MCF 10A (cell line): ENCODE measurements around the gene TMEM184B. TPM values are rescaled to one million over a fixed set of nuclear protein-coding genes. Genes with fewer than 3 reads are reported as not detected.
A peak's percentile ranks its signal among the peaks of the same experiment; 100 is the strongest.

Experiments
- BruUV-seq: library from RNA; stranded (reverse); fragments of 400-500 nt; replicated peaks from 2 replicates; lab custom pipeline; 2021; lab: Mats Ljungman, UMichigan
- CTCF ChIA-PET: fragments of 300-600 bp; sonication (Branson Sonifier 250); formaldehyde crosslinking; extraction: SDS; loops from one replicate; lab custom pipeline; 2021; ENCODE audit warnings: antibody characterized with exemption, inconsistent platforms; lab: Yijun Ruan, JAX
- POLR2A ChIA-PET: fragments of 300-600, 350-650 bp; sonication (Branson Sonifier 250); formaldehyde crosslinking; extraction: SDS; loops from one replicate; lab custom pipeline; 2020; ENCODE audit warnings: antibody characterized with exemption, inconsistent platforms; lab: Yijun Ruan, JAX
- DNase-seq: peaks from one replicate; pipeline ENCODE4 v3.0.0-alpha.2; 2018; ENCODE audit not compliant: unreplicated experiment
- H3K27ac Mint-ChIP-seq: one replicate; pipeline ENCODE4 v1.8.0; 2022; ENCODE audit warnings: mild to moderate bottlenecking, low read depth, mixed read lengths; ENCODE audit not compliant: unreplicated experiment
- H3K27me3 Mint-ChIP-seq: one replicate; pipeline ENCODE4 v1.8.0; 2022; ENCODE audit warnings: mixed read lengths; ENCODE audit not compliant: insufficient read depth, unreplicated experiment
- H3K36me3 Mint-ChIP-seq: one replicate; pipeline ENCODE4 v1.8.0; 2022; ENCODE audit warnings: mild to moderate bottlenecking, moderate library complexity, mixed read lengths; ENCODE audit not compliant: insufficient read depth, unreplicated experiment
- H3K4me1 Mint-ChIP-seq: one replicate; pipeline ENCODE4 v1.8.0; 2022; ENCODE audit warnings: mixed read lengths; ENCODE audit not compliant: insufficient read depth, unreplicated experiment
- H3K4me3 Mint-ChIP-seq: one replicate; pipeline ENCODE4 v1.8.0; 2022; ENCODE audit warnings: mild to moderate bottlenecking, moderate library complexity, mixed read lengths; ENCODE audit not compliant: unreplicated experiment
- H3K9me3 Mint-ChIP-seq: one replicate; pipeline ENCODE4 v1.8.0; 2022; ENCODE audit warnings: mixed read lengths; ENCODE audit not compliant: unreplicated experiment
- intact Hi-C: fragments of 100-400 bp; cut with micrococcal nuclease; formaldehyde crosslinking; loops from 2 replicates; pipeline ENCODE4 v1.14.1; 2022
- total RNA-seq: library from RNA; stranded (reverse); gene quantifications from 2 replicates; pipeline ENCODE4 v1.2.3, GENCODE V29; 2022
- TF ChIP-seq, protein P1 (sequence below): fragments of 200-600 bp; IDR thresholded peaks from one replicate; pipeline ENCODE4 v1.8.0; 2022; ENCODE audit warnings: antibody characterized with exemption, mild to moderate bottlenecking; ENCODE audit not compliant: unreplicated experiment

The TMEM184B gene
- total RNA-seq, 1 experiment from 2014 or later, result 58.7 TPM

- H3K9me3 Mint-ChIP-seq, result no peaks in the 10 kb centered on the region
- H3K4me1 Mint-ChIP-seq, result peaks cover 57% of the 10 kb centered on the region
- H3K4me3 Mint-ChIP-seq, result peak overlapping the region; percentile 31
- BruUV-seq, result no TSS peak
- DNase-seq, result no peak
- TF ChIP-seq, protein P1, sequence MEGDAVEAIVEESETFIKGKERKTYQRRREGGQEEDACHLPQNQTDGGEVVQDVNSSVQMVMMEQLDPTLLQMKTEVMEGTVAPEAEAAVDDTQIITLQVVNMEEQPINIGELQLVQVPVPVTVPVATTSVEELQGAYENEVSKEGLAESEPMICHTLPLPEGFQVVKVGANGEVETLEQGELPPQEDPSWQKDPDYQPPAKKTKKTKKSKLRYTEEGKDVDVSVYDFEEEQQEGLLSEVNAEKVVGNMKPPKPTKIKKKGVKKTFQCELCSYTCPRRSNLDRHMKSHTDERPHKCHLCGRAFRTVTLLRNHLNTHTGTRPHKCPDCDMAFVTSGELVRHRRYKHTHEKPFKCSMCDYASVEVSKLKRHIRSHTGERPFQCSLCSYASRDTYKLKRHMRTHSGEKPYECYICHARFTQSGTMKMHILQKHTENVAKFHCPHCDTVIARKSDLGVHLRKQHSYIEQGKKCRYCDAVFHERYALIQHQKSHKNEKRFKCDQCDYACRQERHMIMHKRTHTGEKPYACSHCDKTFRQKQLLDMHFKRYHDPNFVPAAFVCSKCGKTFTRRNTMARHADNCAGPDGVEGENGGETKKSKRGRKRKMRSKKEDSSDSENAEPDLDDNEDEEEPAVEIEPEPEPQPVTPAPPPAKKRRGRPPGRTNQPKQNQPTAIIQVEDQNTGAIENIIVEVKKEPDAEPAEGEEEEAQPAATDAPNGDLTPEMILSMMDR, result no peak
- POLR2A ChIA-PET, result interaction anchor here (8.8 kb wide), 1 partner anchor 13 kb away, joined by 146 read pairs; the partner anchor contains the start of gene CSNK1E
- intact Hi-C loops, result no loop called here
- CTCF ChIA-PET, result interaction anchor here (0.6 kb wide), 1 partner anchor 207 kb away, joined by 3 read pairs; no protein-coding TSS in a partner anchor
- no peaks in the 10 kb centered on the region for H3K27me3 Mint-ChIP-seq
- H3K27ac Mint-ChIP-seq, result peak overlapping the region; percentile 98
- H3K36me3 Mint-ChIP-seq, result peaks cover 100% of the 10 kb centered on the region
These were observed 28.1 kb upstream of the TMEM184B start for GRCh38 chr22:38300946-38301345.

DNA sequence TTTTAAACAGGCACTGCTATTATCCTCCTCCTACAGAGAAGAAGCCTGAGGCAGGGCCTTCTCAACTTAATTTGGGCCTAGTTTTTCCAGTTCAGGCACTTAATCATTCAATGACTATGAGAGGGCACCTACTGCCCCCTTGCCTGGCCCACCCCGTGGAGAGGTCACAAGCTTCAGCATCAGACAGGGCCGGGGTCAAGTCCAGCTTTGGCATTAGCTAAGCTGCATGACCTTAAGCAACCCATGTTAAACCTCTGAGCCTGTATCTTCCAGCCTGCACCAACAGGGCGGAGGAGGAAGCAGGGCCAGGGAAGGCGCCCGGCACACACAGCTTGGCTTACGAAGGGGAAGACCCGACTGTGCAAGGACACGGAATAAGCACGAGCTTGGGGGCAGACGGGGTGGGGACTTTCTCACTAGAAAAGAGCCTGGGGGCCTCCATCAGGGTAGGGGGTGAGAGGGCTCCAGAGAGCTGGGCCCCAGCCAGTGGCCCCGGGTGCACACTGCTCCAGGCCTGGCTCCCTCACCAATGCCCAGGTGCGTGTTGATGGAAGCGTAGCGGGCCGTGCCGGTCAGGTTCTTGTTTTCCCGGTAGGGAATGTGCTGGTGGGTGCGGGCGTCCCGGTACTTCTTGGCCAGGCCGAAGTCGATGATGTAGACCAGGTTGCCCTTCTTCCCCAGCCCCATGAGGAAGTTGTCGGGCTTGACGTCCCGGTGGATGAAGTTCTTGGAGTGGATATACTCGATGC, 27.6 kb upstream of the TMEM184B start:
- Mint-ChIP-seq H3K27ac (peak overlapping the region; percentile 98), H3K9me3 (no peaks in the 10 kb centered on the region), H3K4me1 (peaks cover 55% of the 10 kb centered on the region), H3K36me3 (peaks cover 100% of the 10 kb centered on the region), H3K27me3 (no peaks in the 10 kb centered on the region), H3K4me3 (peak overlapping the region; percentile 31)
- ChIA-PET CTCF (no interaction called here), POLR2A (interaction anchor here (0.5 to 8.8 kb wide), 2 partner anchors 13 to 492 kb away, joined by 3 to 146 read pairs; partner anchors contain the start of gene CSNK1E)
- TF ChIP-seq, protein P1, result no peak
- intact Hi-C loops, result no loop called here
- no peak for DNase-seq
- no TSS peak for BruUV-seq

DNA sequence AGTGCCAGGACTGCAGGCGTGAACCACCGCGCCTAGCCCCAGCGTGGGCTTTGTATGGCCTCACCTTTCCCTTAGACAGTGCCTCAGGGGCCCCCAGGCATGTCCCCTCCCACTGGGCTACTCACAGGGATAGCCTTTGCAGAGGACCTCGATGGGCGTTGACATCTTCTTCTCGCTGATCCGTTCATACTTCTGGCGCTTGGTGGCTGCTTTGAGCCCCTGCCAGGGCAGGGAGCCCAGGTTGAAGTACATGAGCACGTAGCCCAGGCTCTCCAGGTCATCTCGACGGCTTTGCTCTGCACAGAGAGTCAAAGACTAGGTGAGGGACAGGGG, 26.9 kb upstream of the TMEM184B start:
- no peaks in the 10 kb centered on the region for H3K9me3 Mint-ChIP-seq
- H3K36me3 Mint-ChIP-seq, result peaks cover 99% of the 10 kb centered on the region
- intact Hi-C loops, result loop anchor here (2.0 kb wide), 1 partner anchor 49 kb away; no protein-coding TSS in a partner anchor
- DNase-seq, result peak; percentile 68
- H3K27me3 Mint-ChIP-seq, result no peaks in the 10 kb centered on the region
- H3K4me3 Mint-ChIP-seq, result no peak overlapping the region
- BruUV-seq, result no TSS peak
- H3K4me1 Mint-ChIP-seq, result peaks cover 54% of the 10 kb centered on the region
- POLR2A ChIA-PET, result interaction anchor here (0.5 to 8.8 kb wide), 8 partner anchors 11 to 491 kb away, joined by 3 to 146 read pairs (median 7); partner anchors contain the start of gene CSNK1E
- TF ChIP-seq, protein P1, result no peak
- CTCF ChIA-PET, result no interaction called here
- peak overlapping the region; percentile 98 for H3K27ac Mint-ChIP-seq

DNA sequence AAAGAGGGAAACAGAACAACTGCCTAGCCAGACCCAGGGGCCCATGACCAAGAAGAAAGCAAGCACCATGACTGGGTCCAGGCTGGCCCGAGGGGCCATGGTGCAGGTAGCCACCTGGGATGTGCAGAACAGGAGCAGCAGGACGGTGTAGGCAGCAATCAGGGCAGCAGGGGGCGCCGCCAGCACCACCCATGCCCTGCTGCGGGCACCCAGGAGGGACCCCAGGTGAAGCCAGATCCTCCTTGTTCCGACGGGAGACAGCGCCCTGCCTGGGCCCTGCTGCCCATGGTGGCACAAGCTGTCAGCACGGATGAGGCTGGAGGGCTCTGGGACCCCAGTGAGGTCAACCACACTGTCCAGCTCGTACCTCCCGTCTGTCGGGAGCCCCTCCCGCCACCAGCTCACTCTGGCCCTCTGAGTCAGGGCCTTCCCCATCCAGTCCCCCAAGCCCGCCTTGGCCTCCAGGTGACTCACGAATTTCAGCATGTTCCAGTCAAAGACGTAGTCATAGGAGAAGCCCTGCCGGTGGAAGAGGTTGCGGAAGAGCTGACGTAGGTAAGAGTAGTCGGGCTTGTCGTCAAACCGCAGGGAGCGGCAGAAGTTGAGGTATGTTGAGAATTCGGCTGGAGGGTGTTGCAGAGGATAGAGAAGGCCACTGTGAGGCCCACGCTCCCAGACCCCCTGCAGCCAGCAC, 25.6 kb upstream of the TMEM184B start:
- H3K9me3 Mint-ChIP-seq, result no peaks in the 10 kb centered on the region
- H3K27me3 Mint-ChIP-seq, result no peaks in the 10 kb centered on the region
- CTCF ChIA-PET, result interaction anchor here (0.7 to 1.1 kb wide), 5 partner anchors 12 to 184 kb away, joined by 3 read pairs; no protein-coding TSS in a partner anchor
- TF ChIP-seq, protein P1, result peak; percentile 50
- H3K4me1 Mint-ChIP-seq, result peaks cover 42% of the 10 kb centered on the region
- intact Hi-C loops, result loop anchor here (1.0 to 2.0 kb wide), 2 partner anchors 15 to 50 kb away; no protein-coding TSS in a partner anchor
- BruUV-seq, result no TSS peak
- H3K27ac Mint-ChIP-seq, result peak overlapping the region; percentile 98
- H3K36me3 Mint-ChIP-seq, result peaks cover 99% of the 10 kb centered on the region
- POLR2A ChIA-PET, result interaction anchor here (0.6 to 8.8 kb wide), 12 partner anchors 10 to 247 kb away, joined by 3 to 146 read pairs (median 6); partner anchors contain the start of gene CSNK1E
- H3K4me3 Mint-ChIP-seq, result peak overlapping the region; percentile 45
- DNase-seq, result peak; percentile 100
